K562 (cell line): ENCODE results near the gene OR2S2. TPM values are rescaled to one million over a fixed set of nuclear protein-coding genes. Genes with fewer than 3 reads are reported as not detected.

Source experiments
- BRD9 ChIP-seq: fragments of 450-650 bp; IDR thresholded peaks from 2 replicates; pipeline ENCODE4 v1.6.1; 2018; ENCODE audit warnings: low read depth; ENCODE audit not compliant: partially characterized antibody
- BRF1 ChIP-seq: IDR thresholded peaks from 3 replicates; pipeline ENCODE4 v1.6.1; 2011; ENCODE audit warnings: borderline replicate concordance, mild to moderate bottlenecking; ENCODE audit not compliant: insufficient read length; ENCODE audit errors: extremely low read depth
- CC2D1A ChIP-seq: fragments of 450-650 bp; IDR thresholded peaks from 2 replicates; pipeline ENCODE4 v1.6.1; 2017; ENCODE audit warnings: mild to moderate bottlenecking
- CREB3L1 ChIP-seq: fragments of 450-650 bp; IDR thresholded peaks from 2 replicates; pipeline ENCODE4 v1.6.1; 2014; ENCODE audit warnings: low read depth, mild to moderate bottlenecking, moderate library complexity, borderline replicate concordance
- DLX4 ChIP-seq: fragments of 250-450 bp; sonication (Bioruptor Pico); IDR thresholded peaks from 2 replicates; pipeline ENCODE4 v1.6.1; 2021; ENCODE audit warnings: mild to moderate bottlenecking
- E2F5 ChIP-seq: sonication (generic); formaldehyde crosslinking; IDR thresholded peaks from 2 replicates; pipeline ENCODE4 v1.8.0; 2022; ENCODE audit warnings: mild to moderate bottlenecking, missing genetic modification reagents
- ELK3 ChIP-seq: fragments of 450-650 bp; formaldehyde crosslinking; IDR thresholded peaks from 2 replicates; pipeline ENCODE4 v1.4.0; 2020; ENCODE audit warnings: mild to moderate bottlenecking
- GATAD2A ChIP-seq: fragments of 450-650 bp; IDR thresholded peaks from 2 replicates; pipeline ENCODE4 v1.6.1; 2017
- HES1 ChIP-seq: fragments of 450-650 bp; IDR thresholded peaks from 2 replicates; pipeline ENCODE4 v1.6.1; 2016; ENCODE audit warnings: low read depth, mild to moderate bottlenecking, moderate library complexity
- NBN ChIP-seq: fragments of 450-650 bp; IDR thresholded peaks from 2 replicates; pipeline ENCODE4 v1.6.1; 2016; ENCODE audit warnings: low read depth, mild to moderate bottlenecking
- NONO ChIP-seq, 2 experiments: fragments of 200-400 bp in 1 of 2; fragments of 450-650 bp in 1 of 2; formaldehyde crosslinking in 1 of 2; IDR thresholded peaks; 2 replicates each; pipeline ENCODE4 v1.6.1; 2017; ENCODE audit warnings: low read depth in 2 of 2, mild to moderate bottlenecking in 2 of 2, moderate library complexity in 2 of 2, low read length in 1 of 2
- PHF8 ChIP-seq: fragments of 200-600 bp; sonication (generic); IDR thresholded peaks from 2 replicates; pipeline ENCODE4 v1.6.1; 2012; ENCODE audit warnings: mixed run types, mild to moderate bottlenecking, inconsistent platforms, low read length, moderate library complexity, borderline replicate concordance
- POLR2A ChIP-seq: fragments of 450-650 bp; conservative IDR thresholded peaks from 2 replicates; pipeline ENCODE4 v1.6.1; 2016
- RCOR1 ChIP-seq, 2 experiments: IDR thresholded peaks; 2 replicates each; pipeline ENCODE4 v1.6.1; 2012; ENCODE audit warnings: low read depth in 2 of 2, low read length in 2 of 2, borderline replicate concordance in 1 of 2, improper control_type of control experiment in 1 of 2
- SIX5 ChIP-seq, 2 experiments: IDR thresholded peaks; 2 replicates each; pipeline ENCODE4 v1.6.1; 2011; ENCODE audit warnings: low read length in 2 of 2, borderline replicate concordance in 1 of 2, low read depth in 1 of 2, mild to moderate bottlenecking in 1 of 2, moderate library complexity in 1 of 2; ENCODE audit not compliant: insufficient read depth in 1 of 2
- SLC30A9 ChIP-seq: fragments of 250-450 bp; sonication (Bioruptor Pico); IDR thresholded peaks from 2 replicates; pipeline ENCODE4 v1.8.0; 2022; ENCODE audit warnings: mild to moderate bottlenecking, moderate library complexity
- TRIM24 ChIP-seq, 2 experiments: fragments of 450-650 bp; IDR thresholded peaks; 2 replicates each; pipeline ENCODE4 v1.6.1; 2016
- TRIM28 ChIP-seq: fragments of 450-650 bp; IDR thresholded peaks from 2 replicates; pipeline ENCODE4 v1.6.1; 2017
- ZBTB49 ChIP-seq: sonication (generic); formaldehyde crosslinking; IDR thresholded peaks from 2 replicates; pipeline ENCODE4 v1.8.0; 2022; ENCODE audit warnings: missing genetic modification reagents, mild to moderate bottlenecking, borderline replicate concordance
- ZNF165 ChIP-seq: fragments of 250-450 bp; sonication (Bioruptor Pico); IDR thresholded peaks from 2 replicates; pipeline ENCODE4 v1.4.0; 2020; ENCODE audit warnings: borderline replicate concordance
- ZNF324 ChIP-seq: fragments of 250-450 bp; sonication (Bioruptor Pico); IDR thresholded peaks from 2 replicates; pipeline ENCODE4 v1.4.0; 2020; ENCODE audit warnings: mild to moderate bottlenecking
- ZNF586 ChIP-seq: fragments of 450-650 bp; formaldehyde crosslinking; conservative IDR thresholded peaks from 2 replicates; pipeline ENCODE4 v1.4.0; 2020; ENCODE audit warnings: mild to moderate bottlenecking, moderate library complexity
- ZNF696 ChIP-seq: fragments of 250-450 bp; sonication (Bioruptor Pico); conservative IDR thresholded peaks from 2 replicates; pipeline ENCODE4 v1.4.0; 2020; ENCODE audit warnings: mild to moderate bottlenecking, moderate library complexity
- polyA plus RNA-seq, 8 experiments: library from polyadenylated mRNA; depleted of rRNA in 4 of 8; stranded (reverse) in 5 of 8; unstranded in 3 of 8; fragments of >200 nt; fragmentation: Nextera tagmentation in 2 of 8; fragmentation: Illumina TruSeq in 1 of 8; extraction: Ambion mirVana in 2 of 8; extraction: Trizol in 1 of 8; gene quantifications; 2 replicates each; pipeline versions ENCODE4 v1.2.1 to v1.2.3, GENCODE V29; 2011 to 2014; ENCODE audit warnings: inconsistent platforms in 1 of 8, missing spikeins in 1 of 8
- total RNA-seq, 7 experiments: library from RNA; depleted of rRNA in 6 of 7; stranded (reverse); fragments of >200 nt in 6 of 7; fragmentation: Illumina TruSeq in 2 of 7; extraction: Trizol in 2 of 7; gene quantifications; 2 replicates each; pipeline versions ENCODE4 v1.2.1 to v1.2.3, GENCODE V29; 2011 to 2021; ENCODE audit warnings: low replicate concordance in 1 of 7

OR2S2 gene
- total and polyA plus RNA-seq, 9 of the 15 experiments (the other 6 are each of a cell fraction or from before 2014, with no cell fraction given): not detected

- TF ChIP-seq SLC30A9 (CRISPR knock-in tag) (no peak), ZNF586 (CRISPR knock-in tag) (no peak), SIX5 (IDR thresholded peaks at IDR 0.05; ENCODE audit: borderline replicate concordance in 1 of 2, insufficient read depth in 1 of 2, low read depth in 1 of 2, low read length in 2 of 2) (no peak), RCOR1 (IDR thresholded peaks at IDR 0.05; ENCODE audit: borderline replicate concordance in 1 of 2, low read depth in 2 of 2, low read length in 2 of 2) (peak in 1 of 2 experiments; percentile 61; a peak in 1 of 4 replicates), TRIM28 (no peak), NBN (peak; percentile 80), BRD9 (no peak), PHF8 (no peak), ELK3 (CRISPR knock-in tag) (no peak), CC2D1A (no peak), ZNF165 (CRISPR knock-in tag) (no peak), DLX4 (CRISPR knock-in tag) (no peak), E2F5 (no peak), HES1 (no peak), CREB3L1 (no peak), BRF1 (no peak), ZBTB49 (CRISPR knock-in tag) (no peak), ZNF324 (no peak), ZNF696 (CRISPR knock-in tag) (no peak), NONO (IDR thresholded peaks at IDR 0.05; ENCODE audit: low read depth in 2 of 2, low read length in 1 of 2) (no peak), POLR2A (peak; percentile 49), TRIM24 (IDR thresholded peaks at IDR 0.05) (peak in 1 of 2 experiments; percentile 39; a peak in 1 of 4 replicates), GATAD2A (peak; percentile 66; the same call in 1 of the 2 replicates)
These were observed 43.6 kb downstream of the OR2S2 start (continued) for GRCh38 chr9:35914301-35914807.
